ENCODE measurements around the gene RNASE4.
"Not testable (repeated sequence)": the region's sequence is repeated elsewhere in the genome, so short reads cannot be mapped to it uniquely, and the experiment has no call there.

The RNASE4 gene

DNA sequence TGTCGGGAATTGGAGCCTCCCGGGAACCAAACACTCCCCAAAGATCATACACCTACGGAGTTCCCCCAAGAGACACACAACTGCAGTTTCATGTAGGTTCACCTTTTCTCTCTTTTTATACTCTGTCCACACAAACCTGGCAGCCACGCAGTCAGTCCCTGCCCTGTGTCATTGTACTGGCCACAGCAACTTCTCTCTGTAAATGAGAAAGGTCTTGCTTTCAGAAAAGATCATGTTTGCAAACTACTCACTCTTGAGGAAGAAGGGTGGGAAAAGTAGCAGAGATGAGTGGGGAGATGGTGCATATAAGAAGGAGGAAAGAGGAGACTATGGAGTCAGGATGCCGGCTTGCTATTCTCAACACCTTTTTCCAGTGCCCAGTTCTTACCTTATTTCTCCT is 14.6 kb downstream of the RNASE4 start:
- Histone ChIP-seq H3K4me1 (ENCODE audit: control insufficient read depth, insufficient read depth, low read depth, low read length) (no peaks in the 10 kb centered on the region), H4K8ac (ENCODE audit: low read length) (no peak overlapping the region), H3K27me3 (ENCODE audit: control insufficient read depth in 1 of 2, insufficient read depth in 1 of 2, low read length in 2 of 2) (no peaks in the 10 kb centered on the region), H2BK12ac (ENCODE audit: low read length in 2 of 2) (no peak overlapping the region), H2AFZ (ENCODE audit: low read depth, low read length) (no peak overlapping the region), H3K4me2 (ENCODE audit: low read length, poor library complexity, severe bottlenecking) (no peak overlapping the region), H3K14ac (ENCODE audit: low read length in 2 of 2) (no peak overlapping the region), H3K18ac (ENCODE audit: low read depth in 1 of 2, low read length in 2 of 2) (no peak overlapping the region), H3K23ac (ENCODE audit: low read length in 2 of 2) (no peak overlapping the region), H3K27ac (ENCODE audit: low read length, poor library complexity, severe bottlenecking) (no peak overlapping the region), H2BK15ac (ENCODE audit: low read depth, poor library complexity, severe bottlenecking) (no peak overlapping the region), H2BK120ac (ENCODE audit: low read depth, low read length) (no peak overlapping the region), H3K36me3 (ENCODE audit: control insufficient read depth in 1 of 2, insufficient read depth in 2 of 2, low read depth in 1 of 2, low read length in 2 of 2) (peaks cover 0 to 9% of the 10 kb centered on the region in 2 experiments), H2AK5ac (ENCODE audit: low read length, severe bottlenecking) (no peak overlapping the region), H3K9ac (ENCODE audit: low read length) (no peak overlapping the region), H4K91ac (ENCODE audit: low read length) (no peak overlapping the region), H3K9me3 (ENCODE audit: control insufficient read depth, low read length) (no peaks in the 10 kb centered on the region), H2BK5ac (ENCODE audit: low read depth, low read length, poor library complexity, severe bottlenecking) (no peak overlapping the region), H3K4ac (ENCODE audit: low read depth in 1 of 2, low read length in 2 of 2) (no peak overlapping the region), H3K79me1 (replicated peaks; ENCODE audit: low read length, poor library complexity, severe bottlenecking) (no peaks in the 10 kb centered on the region), H3K4me3 (ENCODE audit: insufficient read depth in 1 of 2, low read depth in 1 of 2, low read length in 2 of 2) (no peak overlapping the region)
- WGBS, result 71% methylated on average over 4 of the region's 5 CpGs
- no peak for DNase-seq

DNA sequence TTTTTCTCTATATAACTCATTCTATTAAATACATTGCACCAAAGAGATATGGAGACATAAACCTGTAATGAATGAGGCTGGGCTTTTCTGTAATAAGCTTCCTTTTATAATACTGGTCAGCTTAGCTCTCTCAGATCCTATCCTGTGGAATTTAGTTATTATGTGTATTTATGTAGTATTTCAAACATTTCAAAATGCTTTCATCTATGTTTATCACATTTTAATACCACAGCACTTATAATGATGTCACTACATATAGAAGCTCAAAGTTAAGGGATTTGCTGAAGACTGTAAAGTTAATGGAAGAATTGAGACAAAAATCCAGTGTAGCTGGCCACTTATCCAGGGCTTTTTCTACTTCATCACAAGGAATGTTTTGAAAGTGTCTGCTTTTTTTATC is 15.6 kb downstream of the RNASE4 start:
- Histone ChIP-seq H3K14ac (ENCODE audit: low read length in 2 of 2) (no peak overlapping the region), H3K18ac (ENCODE audit: low read depth in 1 of 2, low read length in 2 of 2) (no peak overlapping the region), H4K91ac (ENCODE audit: low read length) (no peak overlapping the region), H2BK5ac (ENCODE audit: low read depth, low read length, poor library complexity, severe bottlenecking) (no peak overlapping the region), H3K27me3 (ENCODE audit: control insufficient read depth in 1 of 2, insufficient read depth in 1 of 2, low read length in 2 of 2) (no peaks in the 10 kb centered on the region), H2AFZ (ENCODE audit: low read depth, low read length) (no peak overlapping the region), H3K4me2 (ENCODE audit: low read length, poor library complexity, severe bottlenecking) (no peak overlapping the region), H3K79me1 (replicated peaks; ENCODE audit: low read length, poor library complexity, severe bottlenecking) (no peaks in the 10 kb centered on the region), H2BK15ac (ENCODE audit: low read depth, poor library complexity, severe bottlenecking) (no peak overlapping the region), H3K9ac (ENCODE audit: low read length) (no peak overlapping the region), H3K36me3 (ENCODE audit: control insufficient read depth in 1 of 2, insufficient read depth in 2 of 2, low read depth in 1 of 2, low read length in 2 of 2) (peaks cover 0 to 8% of the 10 kb centered on the region in 2 experiments), H2BK120ac (ENCODE audit: low read depth, low read length) (no peak overlapping the region), H3K23ac (ENCODE audit: low read length in 2 of 2) (no peak overlapping the region), H3K4me1 (ENCODE audit: control insufficient read depth, insufficient read depth, low read depth, low read length) (no peaks in the 10 kb centered on the region), H3K27ac (ENCODE audit: low read length, poor library complexity, severe bottlenecking) (no peak overlapping the region), H4K8ac (ENCODE audit: low read length) (no peak overlapping the region), H2BK12ac (ENCODE audit: low read length in 2 of 2) (no peak overlapping the region), H3K4me3 (ENCODE audit: insufficient read depth in 1 of 2, low read depth in 1 of 2, low read length in 2 of 2) (no peak overlapping the region), H2AK5ac (ENCODE audit: low read length, severe bottlenecking) (no peak overlapping the region), H3K9me3 (ENCODE audit: control insufficient read depth, low read length) (no peaks in the 10 kb centered on the region), H3K4ac (ENCODE audit: low read depth in 1 of 2, low read length in 2 of 2) (no peak overlapping the region)
- no peak for DNase-seq

DNA sequence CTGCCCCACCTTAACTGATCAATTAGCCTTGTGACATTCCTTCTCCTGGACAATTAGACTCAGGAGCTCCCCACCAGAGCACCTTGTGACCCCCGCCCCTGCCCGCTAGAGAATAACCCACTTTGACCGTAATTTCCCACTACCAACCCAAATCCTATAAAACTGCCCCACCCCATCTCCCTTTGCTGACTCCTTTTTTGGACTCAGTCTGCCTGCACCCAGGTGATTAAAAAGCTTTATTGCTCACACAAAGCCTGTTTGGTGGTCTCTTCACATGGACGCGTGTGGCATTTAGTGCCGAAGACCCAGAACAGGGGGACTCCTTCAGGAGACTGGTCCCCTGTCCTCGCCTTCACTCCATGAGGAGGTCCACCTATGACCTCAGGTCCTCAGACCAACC is 16.6 kb downstream of the RNASE4 start:
- H2BK12ac ChIP-seq (ENCODE audit: low read length in 2 of 2); H3K27ac ChIP-seq (ENCODE audit: low read length, poor library complexity, severe bottlenecking); H4K91ac ChIP-seq (ENCODE audit: low read length); H3K14ac ChIP-seq (ENCODE audit: low read length in 2 of 2); H3K4me2 ChIP-seq (ENCODE audit: low read length, poor library complexity, severe bottlenecking); H3K4me1 ChIP-seq (ENCODE audit: control insufficient read depth, insufficient read depth, low read depth, low read length); H3K9ac ChIP-seq (ENCODE audit: low read length); DNase-seq; H3K18ac ChIP-seq (ENCODE audit: low read depth in 1 of 2, low read length in 2 of 2); H4K8ac ChIP-seq (ENCODE audit: low read length); H2BK120ac ChIP-seq (ENCODE audit: low read depth, low read length); H3K4me3 ChIP-seq (ENCODE audit: insufficient read depth in 1 of 2, low read depth in 1 of 2, low read length in 2 of 2); H3K36me3 ChIP-seq (ENCODE audit: control insufficient read depth in 1 of 2, insufficient read depth in 2 of 2, low read depth in 1 of 2, low read length in 2 of 2); H3K27me3 ChIP-seq (ENCODE audit: control insufficient read depth in 1 of 2, insufficient read depth in 1 of 2, low read length in 2 of 2); H2AFZ ChIP-seq (ENCODE audit: low read depth, low read length); H2BK5ac ChIP-seq (ENCODE audit: low read depth, low read length, poor library complexity, severe bottlenecking); H3K9me3 ChIP-seq (ENCODE audit: control insufficient read depth, low read length); H2AK5ac ChIP-seq (ENCODE audit: low read length, severe bottlenecking); H2BK15ac ChIP-seq (ENCODE audit: low read depth, poor library complexity, severe bottlenecking); H3K79me1 ChIP-seq (replicated peaks; ENCODE audit: low read length, poor library complexity, severe bottlenecking); H3K23ac ChIP-seq (ENCODE audit: low read length in 2 of 2); H3K4ac ChIP-seq (ENCODE audit: low read depth in 1 of 2, low read length in 2 of 2): not testable (repeated sequence)
- WGBS, result 94% methylated on average over 7 of the region's 7 CpGs

DNA sequence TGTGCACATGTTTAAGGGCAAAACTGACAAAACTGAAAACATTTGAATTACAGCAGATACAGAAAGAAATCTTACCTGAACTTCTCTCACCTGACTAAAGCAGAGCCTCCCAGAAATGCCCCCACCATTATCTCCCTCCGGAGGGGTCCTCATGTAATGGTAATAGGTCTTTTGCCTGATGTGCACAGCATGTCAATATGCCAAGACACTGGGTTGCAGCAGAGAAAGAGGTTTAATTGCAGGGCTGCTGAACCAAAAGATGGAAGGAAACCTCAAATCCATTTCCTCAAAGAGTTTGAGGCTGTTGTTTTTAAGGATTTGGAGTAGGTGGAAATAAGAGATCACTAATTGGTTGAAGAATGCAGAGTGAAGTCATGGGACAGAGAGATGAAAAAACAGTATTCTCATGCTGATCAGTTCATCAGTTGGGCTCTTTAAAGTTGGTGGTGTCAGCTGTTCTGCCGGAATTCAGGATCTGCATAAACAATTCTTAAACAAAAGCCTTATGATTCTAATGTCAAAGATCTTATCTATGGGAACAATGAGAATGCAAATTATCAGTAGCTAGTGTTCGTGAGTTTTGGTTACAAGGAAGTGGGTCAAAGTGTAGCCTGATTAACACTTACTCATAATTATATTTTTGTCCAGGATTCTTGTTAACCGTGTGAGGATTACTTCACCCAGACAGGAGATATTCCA is 22.4 kb downstream of the RNASE4 start:
- DNase-seq, result no peak
- H2BK15ac ChIP-seq (ENCODE audit: low read depth, poor library complexity, severe bottlenecking), result no peak overlapping the region
- no peak overlapping the region for H2AK5ac ChIP-seq (ENCODE audit: low read length, severe bottlenecking)
- H3K27ac ChIP-seq (ENCODE audit: low read length, poor library complexity, severe bottlenecking), result no peak overlapping the region
- H2AFZ ChIP-seq (ENCODE audit: low read depth, low read length), result no peak overlapping the region
- H3K4me2 ChIP-seq (ENCODE audit: low read length, poor library complexity, severe bottlenecking), result no peak overlapping the region
- H3K4ac ChIP-seq (ENCODE audit: low read depth in 1 of 2, low read length in 2 of 2), result no peak overlapping the region
- H3K9me3 ChIP-seq (ENCODE audit: control insufficient read depth, low read length), result no peaks in the 10 kb centered on the region
- H3K79me1 ChIP-seq (replicated peaks; ENCODE audit: low read length, poor library complexity, severe bottlenecking), result no peaks in the 10 kb centered on the region
- no peak overlapping the region for H2BK120ac ChIP-seq (ENCODE audit: low read depth, low read length)
- H2BK12ac ChIP-seq (ENCODE audit: low read length in 2 of 2), result no peak overlapping the region
- WGBS, result 88% methylated on average over 2 of the region's 4 CpGs
- H3K9ac ChIP-seq (ENCODE audit: low read length), result no peak overlapping the region
- no peak overlapping the region for H4K8ac ChIP-seq (ENCODE audit: low read length)
- H3K4me1 ChIP-seq (ENCODE audit: control insufficient read depth, insufficient read depth, low read depth, low read length), result no peaks in the 10 kb centered on the region
- peaks cover 8 to 32% of the 10 kb centered on the region in 2 experiments for H3K27me3 ChIP-seq (ENCODE audit: control insufficient read depth in 1 of 2, insufficient read depth in 1 of 2, low read length in 2 of 2)
- no peak overlapping the region for H2BK5ac ChIP-seq (ENCODE audit: low read depth, low read length, poor library complexity, severe bottlenecking)
- H4K91ac ChIP-seq (ENCODE audit: low read length), result no peak overlapping the region
- no peak overlapping the region for H3K4me3 ChIP-seq (ENCODE audit: insufficient read depth in 1 of 2, low read depth in 1 of 2, low read length in 2 of 2)
- H3K36me3 ChIP-seq (ENCODE audit: control insufficient read depth in 1 of 2, insufficient read depth in 2 of 2, low read depth in 1 of 2, low read length in 2 of 2), result no peaks in the 10 kb centered on the region
- no peak overlapping the region for H3K23ac ChIP-seq (ENCODE audit: low read length in 2 of 2)
- H3K18ac ChIP-seq (ENCODE audit: low read depth in 1 of 2, low read length in 2 of 2), result no peak overlapping the region
- no peak overlapping the region for H3K14ac ChIP-seq (ENCODE audit: low read length in 2 of 2)
